ENCODE results near the gene SLAIN1.
A peak's percentile ranks its signal among the peaks of the same experiment; 100 is the strongest.

Gene SLAIN1

GRCh38 chr13:77749344-77749880, 51.9 kb downstream of the SLAIN1 start:
- no peak for DNase-seq (ENCODE audit: low read depth)
- TF ChIP-seq, protein P1, sequence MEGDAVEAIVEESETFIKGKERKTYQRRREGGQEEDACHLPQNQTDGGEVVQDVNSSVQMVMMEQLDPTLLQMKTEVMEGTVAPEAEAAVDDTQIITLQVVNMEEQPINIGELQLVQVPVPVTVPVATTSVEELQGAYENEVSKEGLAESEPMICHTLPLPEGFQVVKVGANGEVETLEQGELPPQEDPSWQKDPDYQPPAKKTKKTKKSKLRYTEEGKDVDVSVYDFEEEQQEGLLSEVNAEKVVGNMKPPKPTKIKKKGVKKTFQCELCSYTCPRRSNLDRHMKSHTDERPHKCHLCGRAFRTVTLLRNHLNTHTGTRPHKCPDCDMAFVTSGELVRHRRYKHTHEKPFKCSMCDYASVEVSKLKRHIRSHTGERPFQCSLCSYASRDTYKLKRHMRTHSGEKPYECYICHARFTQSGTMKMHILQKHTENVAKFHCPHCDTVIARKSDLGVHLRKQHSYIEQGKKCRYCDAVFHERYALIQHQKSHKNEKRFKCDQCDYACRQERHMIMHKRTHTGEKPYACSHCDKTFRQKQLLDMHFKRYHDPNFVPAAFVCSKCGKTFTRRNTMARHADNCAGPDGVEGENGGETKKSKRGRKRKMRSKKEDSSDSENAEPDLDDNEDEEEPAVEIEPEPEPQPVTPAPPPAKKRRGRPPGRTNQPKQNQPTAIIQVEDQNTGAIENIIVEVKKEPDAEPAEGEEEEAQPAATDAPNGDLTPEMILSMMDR (conservative IDR thresholded peaks at IDR 0.05; ENCODE audit: low read depth, low read length) = no peak
- no peak overlapping the region for H3K4me3 ChIP-seq (ENCODE audit: low read length)

DNA sequence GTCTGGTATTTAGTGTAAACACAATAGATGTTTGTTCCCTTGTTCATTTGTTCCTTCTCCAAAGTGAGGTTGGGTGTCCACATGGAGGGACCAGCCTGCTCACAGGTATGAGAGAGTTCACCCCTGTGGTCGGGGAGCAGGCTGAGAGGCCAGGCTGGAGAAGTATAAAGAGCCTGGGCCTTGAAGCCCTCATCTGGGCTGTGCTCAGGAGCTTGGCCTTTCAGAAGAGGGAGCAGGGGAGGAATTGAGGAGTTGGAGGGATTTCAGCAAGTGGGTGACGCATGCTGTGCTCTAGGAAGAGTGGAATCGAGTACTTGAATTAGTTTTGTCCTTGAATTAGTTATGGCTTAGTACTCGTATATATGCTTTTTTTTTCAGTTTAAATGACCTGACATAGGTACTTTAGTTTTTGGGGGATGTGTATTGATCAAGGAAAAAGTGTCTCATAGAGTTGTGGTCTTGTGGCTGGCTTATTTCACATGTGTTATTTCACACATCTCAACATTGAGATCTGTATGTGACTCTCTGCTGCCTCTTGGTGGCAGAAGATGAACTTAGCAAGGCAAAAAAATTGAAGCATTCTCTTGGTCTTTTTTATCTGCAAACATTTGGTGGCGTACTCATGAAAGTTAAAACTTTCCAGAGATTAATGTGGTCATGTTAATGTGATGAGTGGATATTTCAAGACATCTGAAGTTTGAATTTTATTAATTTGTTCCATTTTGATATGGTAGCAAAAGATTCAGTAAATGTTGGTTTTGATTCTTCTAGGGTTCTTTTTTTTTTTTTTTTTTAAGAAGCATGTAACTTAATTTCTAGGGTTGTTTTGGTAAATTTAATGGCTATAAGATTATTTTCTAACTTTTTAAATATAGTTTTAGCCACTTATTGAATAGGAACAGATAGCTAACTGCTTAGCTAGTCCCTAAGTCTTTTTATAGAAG, 54.3 kb downstream of the SLAIN1 start:
- DNase-seq (ENCODE audit: low read depth) = no peak
- H3K4me3 ChIP-seq (ENCODE audit: low read length) = no peak overlapping the region
- TF ChIP-seq, protein P1 (conservative IDR thresholded peaks at IDR 0.05; ENCODE audit: low read depth, low read length) = peak; percentile 82

DNA sequence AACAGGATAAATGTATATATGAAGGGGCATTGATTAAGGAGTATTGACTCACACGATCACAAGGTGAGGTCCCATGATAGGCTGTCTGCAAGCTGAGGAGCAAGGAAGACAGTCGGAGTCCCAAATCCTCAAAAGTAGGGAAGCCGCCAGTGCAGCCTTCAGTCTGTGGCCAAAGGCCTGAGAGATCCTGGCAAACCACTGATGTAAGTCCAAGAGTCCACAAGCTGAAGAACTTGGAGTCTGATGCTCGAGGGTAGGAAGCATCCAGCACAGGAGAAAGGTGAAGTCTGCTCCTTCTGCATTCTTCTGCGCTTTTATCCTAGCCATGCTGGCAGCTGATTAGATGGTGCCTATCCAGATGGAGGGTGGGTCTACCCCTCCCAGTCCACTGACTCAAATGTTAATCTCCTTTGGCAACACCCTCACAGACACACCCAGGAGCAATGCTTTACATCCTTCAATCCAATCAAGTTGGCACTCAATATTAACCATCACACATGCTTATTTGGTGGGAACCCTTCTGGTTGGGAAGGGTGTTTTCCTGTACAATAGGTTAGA, 55.1 kb downstream of the SLAIN1 start:
- no peak overlapping the region for H3K4me3 ChIP-seq (ENCODE audit: low read length)
- no peak for DNase-seq (ENCODE audit: low read depth)
- TF ChIP-seq, protein P1 (conservative IDR thresholded peaks at IDR 0.05; ENCODE audit: low read depth, low read length) = no peak

GRCh38 chr13:77760893-77761292, 63.4 kb downstream of the SLAIN1 start:
- DNase-seq (ENCODE audit: low read depth) = no peak

DNA sequence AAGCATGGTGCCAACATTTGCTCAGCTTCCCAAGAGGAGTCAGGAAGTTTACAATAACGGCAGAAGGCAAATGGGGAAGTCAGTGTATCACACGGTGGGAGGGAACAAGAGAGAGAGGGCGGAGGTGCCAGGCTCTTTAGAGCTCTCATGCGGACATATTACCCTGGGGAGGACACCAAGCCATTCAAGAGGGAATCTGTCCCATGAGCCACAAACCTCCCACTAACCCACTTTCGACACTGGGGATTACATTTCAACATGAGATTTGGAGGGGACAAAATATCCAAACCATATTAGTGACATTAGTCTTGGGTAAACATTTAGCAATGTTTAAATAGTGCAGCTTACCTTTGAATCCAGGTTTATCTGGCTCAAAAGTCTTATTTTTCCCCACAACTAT, 69.9 kb downstream of the SLAIN1 start:
- H3K4me3 ChIP-seq (ENCODE audit: low read length) = no peak overlapping the region
- TF ChIP-seq, protein P1 (conservative IDR thresholded peaks at IDR 0.05; ENCODE audit: low read depth, low read length) = no peak
- no peak for DNase-seq (ENCODE audit: low read depth)

More at GRCh38 chr13:77760893-77761292, 63.4 kb downstream of the SLAIN1 start:
- TF ChIP-seq, protein P1 (conservative IDR thresholded peaks at IDR 0.05; ENCODE audit: low read depth, low read length) = no peak
- H3K4me3 ChIP-seq (ENCODE audit: low read length) = no peak overlapping the region

GRCh38 chr13:77774181-77774580, 76.7 kb downstream of the SLAIN1 start:
- TF ChIP-seq, protein P1 (conservative IDR thresholded peaks at IDR 0.05; ENCODE audit: low read depth, low read length) = no peak
- H3K4me3 ChIP-seq (ENCODE audit: low read length) = no peak overlapping the region
- no peak for DNase-seq (ENCODE audit: low read depth)
